ENCODE results near the gene TMCO4.

GRCh38 chr1:19802269-19802668 lies 2.6 kb upstream of the TMCO4 start:
- TF ChIP-seq EZH2 (IDR thresholded peaks at IDR 0.05; ENCODE audit: borderline replicate concordance, low read depth, low read length, poor library complexity, severe bottlenecking) (no peak), CTCF (conservative IDR thresholded peaks at IDR 0.05; ENCODE audit: low read depth, low read length) (no peak)

Measured in A673 (cell line).